ENCODE data around the gene SNAI3.

Gene SNAI3

DNA sequence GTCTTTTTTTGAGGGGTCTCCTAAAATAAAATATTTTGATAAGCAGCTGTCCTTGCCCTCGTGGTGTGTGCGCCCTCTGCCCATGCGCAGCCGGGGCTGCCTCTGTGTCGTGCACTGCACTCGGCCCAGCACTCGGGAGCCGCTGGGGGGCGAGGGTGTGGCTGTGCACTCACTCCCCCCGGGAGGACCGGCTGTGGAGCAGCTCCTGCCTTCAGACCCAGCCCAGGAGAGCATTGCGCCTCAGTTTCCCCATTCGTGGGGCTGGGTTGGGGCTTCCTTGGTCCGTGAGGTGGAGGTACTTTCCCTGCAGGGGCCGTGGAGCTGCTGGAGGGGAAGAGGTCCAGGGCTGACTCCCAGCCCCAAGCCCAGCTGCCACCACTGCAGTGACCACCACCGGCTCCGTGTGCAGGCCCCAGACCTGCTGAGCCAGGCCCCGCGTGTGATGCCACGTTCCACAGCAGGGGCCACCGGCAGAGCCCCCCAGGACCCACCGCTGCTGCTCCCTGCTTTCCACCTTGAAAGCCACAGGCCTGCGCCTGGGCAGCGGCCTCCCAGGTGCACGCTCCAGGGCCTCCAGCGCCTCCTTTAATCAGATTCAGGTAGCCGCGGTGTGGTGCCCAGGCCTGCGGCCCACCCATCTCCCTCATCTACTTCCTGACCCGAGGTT, 54.3 kb downstream of the SNAI3 start:
- DNase-seq: no peak

DNA sequence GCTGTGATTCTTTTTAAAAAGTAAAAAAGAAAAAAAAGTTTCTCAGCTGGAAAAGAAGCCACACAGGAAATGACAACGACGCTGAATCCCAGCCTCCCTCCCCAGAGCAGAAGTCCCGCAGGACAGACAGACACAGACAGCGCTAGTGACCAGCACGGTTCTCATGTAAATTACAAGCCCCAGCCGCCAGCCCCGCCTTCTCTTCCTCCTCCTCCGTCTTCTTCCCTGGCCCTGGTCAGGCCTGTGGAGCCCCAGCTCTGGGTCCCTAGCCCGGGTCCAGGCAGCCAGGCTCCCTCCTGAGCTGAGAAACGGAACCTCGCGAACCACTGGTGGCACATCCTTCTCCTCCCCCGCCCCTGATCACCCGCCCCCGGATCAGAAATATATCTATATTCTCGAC, 54.9 kb downstream of the SNAI3 start:
- no peak for DNase-seq

DNA sequence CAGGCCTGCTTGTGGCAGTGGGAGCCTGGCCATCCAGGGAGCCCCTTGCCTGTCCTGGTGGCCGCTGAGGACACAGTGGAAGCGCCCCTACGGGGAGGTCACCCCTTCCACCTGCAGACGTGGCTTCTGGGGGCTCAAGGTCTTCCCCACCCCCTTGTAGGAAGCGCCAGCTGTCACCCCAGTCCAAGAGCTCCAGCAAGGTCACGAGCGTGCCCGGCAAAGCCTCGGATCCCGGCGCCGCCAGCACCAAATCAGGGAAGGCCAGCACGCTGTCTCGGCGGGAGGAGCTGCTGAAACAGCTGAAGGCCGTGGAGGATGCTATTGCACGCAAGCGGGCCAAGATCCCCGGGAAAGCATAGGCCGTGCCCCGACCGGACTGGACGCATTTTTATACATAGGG, 55.4 kb downstream of the SNAI3 start:
- no peak for DNase-seq

DNA sequence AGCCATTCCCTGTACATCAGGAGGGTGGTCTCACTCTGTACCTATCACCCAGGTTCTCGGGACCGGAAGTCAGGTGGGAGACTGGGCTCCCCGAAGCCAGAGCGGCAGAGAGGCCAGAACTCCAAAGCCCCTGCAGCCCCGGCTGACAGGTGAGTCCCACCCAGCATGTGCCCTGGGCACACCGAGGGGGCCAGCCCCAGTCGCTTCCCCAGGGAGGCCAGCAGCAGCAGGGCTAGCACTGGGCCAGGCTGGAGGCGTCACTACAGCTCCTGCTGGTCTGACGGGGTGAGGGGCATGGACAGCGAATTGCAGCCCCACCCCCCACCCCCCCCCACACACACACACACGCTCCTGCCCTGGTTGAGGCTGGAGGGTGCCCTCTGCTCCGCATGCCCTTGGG, 55.9 kb downstream of the SNAI3 start:
- no peak for DNase-seq

DNA sequence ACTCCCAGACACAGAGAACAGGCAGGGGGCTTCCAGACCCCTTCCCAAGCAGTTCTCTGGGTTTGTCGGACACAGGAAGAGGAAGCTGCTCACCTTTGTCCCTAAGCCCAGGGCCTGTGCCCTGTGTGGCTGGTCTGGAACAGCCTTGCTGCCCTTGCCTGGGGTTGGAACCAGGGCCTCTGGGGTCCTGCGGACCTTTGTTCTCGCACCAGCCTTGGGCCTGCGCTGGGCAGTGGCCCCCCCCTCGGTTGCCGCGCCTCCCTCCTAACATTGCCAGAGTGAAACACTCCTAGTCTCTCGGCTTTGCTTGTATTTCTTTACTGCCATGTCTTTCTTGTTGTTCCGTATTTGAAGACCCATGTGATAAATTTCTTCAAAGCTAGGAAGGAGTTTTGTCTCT, 56.5 kb downstream of the SNAI3 start:
- DNase-seq: no peak

DNA sequence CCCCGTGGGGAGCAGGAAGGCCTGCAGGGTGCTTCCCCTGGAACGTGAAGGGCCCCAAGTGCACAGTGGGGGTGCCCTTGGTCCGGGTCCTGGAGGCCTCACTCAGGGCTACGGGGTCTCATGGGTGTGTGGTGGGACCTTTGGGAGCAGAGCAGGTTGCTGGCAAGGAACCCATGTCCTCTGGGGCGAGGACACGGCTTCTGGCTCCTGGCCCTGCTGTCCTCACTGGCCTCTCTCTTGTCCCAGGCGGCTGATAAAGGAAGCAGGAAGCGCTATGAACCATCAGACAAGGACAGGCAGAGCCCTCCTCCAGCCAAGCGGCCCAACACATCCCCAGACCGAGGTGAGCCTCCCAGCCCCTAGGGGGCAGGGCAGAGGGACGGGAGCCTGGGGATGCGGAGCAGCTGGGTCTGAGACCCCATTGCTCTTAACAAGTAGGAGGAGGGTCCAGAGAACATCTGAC, 57.8 kb downstream of the SNAI3 start:
- no peak for DNase-seq

Measured in HCEC 1CT (cell line).